ENCODE data around the gene SUN2.
A peak's percentile ranks its signal among the peaks of the same experiment; 100 is the strongest.

SUN2 gene

GRCh38 chr22:38694940-38695339 is 60.9 kb downstream of the SUN2 start:
- peak; percentile 41 for DNase-seq

GRCh38 chr22:38694049-38694448 is 61.7 kb downstream of the SUN2 start:
- DNase-seq: no peak

- DNase-seq: no peak
Measured at GRCh38 chr22:38689651-38690050, 66.1 kb downstream of the SUN2 start.

- DNase-seq: no peak
Measured at GRCh38 chr22:38685761-38686160, 70.0 kb downstream of the SUN2 start.

GRCh38 chr22:38684895-38685294 is 70.9 kb downstream of the SUN2 start:
- DNase-seq: no peak
